ENCODE results near the gene VPS35L. TPM values are rescaled to one million over a fixed set of nuclear protein-coding genes. Genes with fewer than 3 reads are reported as not detected.
"Not testable (repeated sequence)": the region's sequence is repeated elsewhere in the genome, so short reads cannot be mapped to it uniquely, and the experiment has no call there.

Gene VPS35L
- total RNA-seq, 1 experiment from 2014 or later, result 41.8 TPM

DNA sequence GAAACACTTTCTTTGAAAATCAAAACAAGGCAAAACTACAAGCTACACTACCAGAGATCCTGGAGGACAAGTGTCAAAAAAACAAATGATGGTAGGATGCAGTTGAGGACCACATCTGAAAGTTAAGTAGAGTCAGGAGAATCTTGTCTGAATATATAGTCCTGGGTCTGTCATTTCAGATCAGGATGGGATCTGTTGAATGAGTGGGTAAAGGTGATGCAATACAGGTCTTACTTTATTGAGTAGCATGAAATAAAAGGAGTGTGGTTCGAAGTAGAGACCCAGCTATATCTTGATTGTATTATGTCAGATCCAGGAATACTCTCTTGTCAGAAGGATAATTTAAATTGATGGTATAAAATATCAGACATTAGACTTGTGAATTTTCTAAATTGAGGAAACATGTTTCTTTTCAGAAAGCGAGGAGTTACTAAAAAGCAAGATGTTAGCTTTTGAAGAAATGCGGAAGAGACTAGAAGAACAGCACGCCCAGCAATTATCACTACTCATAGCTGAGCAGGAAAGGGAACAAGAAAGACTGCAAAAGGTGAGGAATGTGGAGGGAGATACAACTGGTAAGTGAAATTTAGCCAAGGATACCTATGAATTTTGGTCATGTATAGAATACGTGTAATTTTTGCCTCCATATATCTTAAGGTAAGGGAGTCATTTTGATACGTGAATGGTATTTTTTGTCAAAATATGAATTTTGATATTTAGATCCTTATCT lies 15.1 kb upstream of the VPS35L start:
- no peak for DNase-seq (ENCODE audit: low read depth)

DNA sequence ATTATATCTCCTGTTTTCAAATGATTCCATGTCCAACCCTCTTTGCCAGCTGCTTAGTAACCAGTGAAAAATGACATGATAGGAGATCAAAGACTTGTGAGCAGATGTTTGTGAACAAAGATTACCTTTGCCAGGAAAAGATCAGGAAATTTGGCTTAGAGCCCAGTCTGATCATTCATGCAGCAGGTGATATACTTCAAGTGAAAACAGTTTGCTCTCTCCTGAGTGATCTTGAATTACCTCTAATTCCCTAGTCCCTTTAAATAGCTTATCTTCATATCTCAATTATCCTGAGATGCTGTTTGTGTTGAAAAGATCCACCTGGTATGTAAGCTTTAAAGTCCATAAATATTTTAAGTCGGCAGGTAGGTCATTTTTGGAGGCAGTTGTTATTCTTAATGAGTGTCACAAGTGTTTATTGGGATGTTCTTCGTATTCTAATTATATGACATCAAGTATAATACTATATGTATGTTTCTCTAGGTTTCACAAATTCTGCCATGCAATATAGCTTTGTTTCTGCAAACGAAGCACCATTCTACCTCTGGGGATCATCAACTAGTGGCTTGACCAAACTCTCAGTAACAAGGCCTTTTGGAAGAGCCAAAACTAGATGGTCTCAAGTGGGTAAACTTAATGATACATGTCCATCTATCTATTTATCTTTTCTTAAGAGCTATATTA lies 13.2 kb upstream of the VPS35L start:
- no peak for DNase-seq (ENCODE audit: low read depth)

DNA sequence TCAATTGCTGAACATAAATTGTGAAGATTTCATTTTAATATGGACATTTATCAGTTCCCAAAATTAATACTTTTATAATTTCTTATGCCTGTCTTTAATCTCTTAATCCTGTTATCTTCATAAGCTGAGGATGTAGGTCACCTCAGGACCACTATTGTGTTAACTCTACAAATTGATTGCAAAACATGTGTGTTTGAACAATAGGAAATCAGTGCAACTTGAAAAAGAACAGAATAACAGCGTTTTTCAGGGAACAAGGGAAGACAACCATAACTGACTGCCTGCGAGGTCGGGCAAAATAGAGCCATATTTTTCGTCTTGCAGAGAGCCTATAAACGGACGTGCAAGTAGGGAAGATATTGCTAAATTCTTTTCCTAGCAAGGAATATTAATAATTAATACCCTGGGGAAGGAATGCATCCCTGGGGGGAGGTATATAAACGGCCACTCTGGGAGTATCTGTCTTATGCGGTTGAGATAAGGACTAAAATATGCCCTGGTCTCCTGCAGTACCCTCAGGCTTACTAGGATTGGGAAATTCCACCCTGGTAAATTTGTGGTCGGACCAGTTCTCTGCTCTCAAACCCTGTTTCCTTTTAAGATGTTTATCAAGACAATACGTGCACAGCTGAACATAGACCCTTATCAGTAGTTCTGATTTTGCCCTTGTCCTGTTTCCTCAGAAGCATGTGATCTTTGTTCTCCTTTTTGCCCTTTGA lies 12.1 kb upstream of the VPS35L start:
- DNase-seq (ENCODE audit: low read depth), result not testable (repeated sequence)

DNA sequence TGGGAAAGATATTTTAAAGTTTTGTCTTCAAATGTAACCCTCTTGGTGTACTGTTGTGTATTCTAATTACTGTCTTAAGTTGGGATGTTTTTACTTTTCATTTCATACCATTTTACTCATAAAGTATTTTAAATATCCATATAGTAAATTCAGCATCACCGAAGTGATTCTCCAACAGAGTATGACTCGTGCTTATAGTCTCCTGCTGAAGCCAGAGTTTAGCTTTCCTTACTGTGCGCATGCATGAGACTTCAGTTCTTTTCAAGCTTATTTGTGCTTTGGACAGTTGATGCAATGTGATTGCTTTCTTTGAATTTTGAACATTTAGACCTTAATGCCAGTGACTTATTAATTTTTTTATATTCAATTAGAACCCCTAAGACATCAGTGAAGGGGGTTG lies 7.4 kb upstream of the VPS35L start:
- no peak for DNase-seq (ENCODE audit: low read depth)

DNA sequence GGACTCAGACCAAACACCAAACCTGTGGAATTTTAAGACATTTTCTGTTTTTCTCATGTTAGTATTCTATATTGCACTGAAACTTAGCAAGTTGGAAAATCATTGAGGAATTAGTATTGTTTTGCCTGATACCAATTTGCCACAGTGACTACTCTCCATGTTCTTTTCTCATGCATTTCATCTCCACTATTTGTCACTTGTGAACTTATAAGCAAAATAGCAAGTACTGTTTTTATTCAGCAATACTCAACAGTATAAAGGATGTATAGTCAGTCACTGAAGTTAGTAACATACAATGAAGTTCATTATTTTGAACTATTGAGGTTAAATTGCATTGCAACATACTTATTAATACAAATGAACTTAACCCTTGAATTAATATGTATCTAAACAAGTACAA lies 5.8 kb upstream of the VPS35L start:
- DNase-seq (ENCODE audit: low read depth), result no peak

DNA sequence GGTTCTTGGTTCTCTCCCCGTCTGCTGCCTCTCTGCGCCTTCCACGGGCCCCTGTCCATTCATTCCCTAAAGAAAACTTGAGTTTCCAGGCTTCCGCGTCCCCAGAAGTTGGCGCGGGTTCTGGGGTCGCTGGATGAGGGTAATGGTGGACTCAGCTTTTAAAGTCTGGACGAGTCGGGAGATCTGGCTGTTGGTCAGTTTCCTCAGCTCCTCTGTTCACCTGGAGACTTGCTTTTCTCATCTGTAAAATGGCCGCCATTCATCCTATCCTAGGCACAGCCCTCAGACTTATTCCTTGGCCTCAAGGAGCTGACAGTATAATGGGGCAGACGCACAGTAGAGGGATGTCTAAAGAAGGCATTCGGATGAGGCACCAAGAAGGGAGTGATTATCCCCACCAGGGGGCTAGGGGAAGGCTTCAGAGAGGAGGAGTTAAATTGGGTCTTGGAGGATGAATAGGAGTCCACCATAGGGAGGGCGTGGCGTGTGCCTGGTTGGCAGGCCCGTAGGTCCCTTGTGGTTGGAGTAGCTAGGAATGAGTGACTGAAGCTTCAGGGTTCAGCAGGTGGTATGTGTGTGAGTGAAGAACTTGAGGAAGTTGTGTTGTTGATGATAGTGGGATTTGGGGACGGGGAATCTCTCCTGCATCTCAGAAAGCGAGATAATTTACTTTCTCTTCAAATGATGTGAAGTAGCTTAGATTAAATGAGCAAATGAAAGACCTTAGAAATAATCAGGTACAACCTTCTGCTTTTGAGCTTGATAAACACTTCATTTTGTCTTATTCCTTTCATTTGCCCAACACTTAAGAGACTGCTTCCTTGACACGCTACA lies 652 bp downstream of the VPS35L start:
- peak; percentile 75 for DNase-seq (ENCODE audit: low read depth)

DNA sequence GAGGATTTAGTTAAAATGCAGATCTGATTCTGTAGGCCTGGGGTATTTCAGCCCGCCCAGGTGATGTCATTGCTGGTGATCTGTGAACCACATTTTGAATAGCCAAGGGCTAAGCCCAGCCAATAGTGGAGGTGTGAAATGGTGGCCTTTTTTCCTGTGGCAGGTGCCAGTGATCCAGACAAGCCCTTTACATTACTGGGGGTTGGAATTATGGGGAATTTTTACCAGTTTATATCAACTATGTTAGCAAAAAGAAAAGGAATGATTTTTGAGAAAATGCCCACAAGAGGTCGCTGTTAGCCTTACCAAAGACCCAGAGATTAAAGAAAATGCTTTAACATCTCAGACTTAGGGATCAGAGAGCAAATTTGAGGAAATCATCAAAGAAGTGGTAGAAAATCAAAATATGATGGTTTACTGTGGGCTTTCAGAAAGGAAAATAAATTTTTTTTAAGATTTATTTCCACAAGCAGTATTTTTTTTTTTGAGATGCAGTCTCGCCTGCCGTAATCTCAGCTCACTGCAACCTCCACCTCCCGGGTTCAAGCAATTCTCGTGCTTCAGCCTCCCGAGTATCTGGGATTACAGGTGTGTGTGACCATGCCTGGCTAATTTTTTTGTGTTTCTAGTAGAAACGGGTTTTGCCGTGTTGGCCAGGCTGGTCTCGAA lies 3.9 kb downstream of the VPS35L start:
- peak; percentile 59 for DNase-seq (ENCODE audit: low read depth)

DNA sequence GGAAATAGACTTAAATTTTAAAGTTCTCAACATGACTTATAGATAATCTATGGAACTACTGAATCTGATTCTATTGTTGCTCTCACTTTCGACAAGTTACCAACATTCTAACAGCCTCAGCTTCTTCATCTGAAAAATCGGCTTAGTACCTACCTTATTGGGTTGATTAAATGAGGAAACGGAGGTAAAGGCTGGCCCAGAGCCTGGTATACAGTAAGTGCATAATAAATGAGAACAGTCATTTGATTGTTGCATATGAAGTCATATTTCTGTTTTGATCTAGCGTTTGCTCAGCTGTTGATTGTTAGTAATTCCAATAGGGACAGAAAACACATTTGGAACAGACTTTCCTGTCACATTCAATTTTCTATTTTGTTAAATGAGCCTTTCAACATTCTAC lies 4.6 kb downstream of the VPS35L start:
- DNase-seq (ENCODE audit: low read depth), result no peak

DNA sequence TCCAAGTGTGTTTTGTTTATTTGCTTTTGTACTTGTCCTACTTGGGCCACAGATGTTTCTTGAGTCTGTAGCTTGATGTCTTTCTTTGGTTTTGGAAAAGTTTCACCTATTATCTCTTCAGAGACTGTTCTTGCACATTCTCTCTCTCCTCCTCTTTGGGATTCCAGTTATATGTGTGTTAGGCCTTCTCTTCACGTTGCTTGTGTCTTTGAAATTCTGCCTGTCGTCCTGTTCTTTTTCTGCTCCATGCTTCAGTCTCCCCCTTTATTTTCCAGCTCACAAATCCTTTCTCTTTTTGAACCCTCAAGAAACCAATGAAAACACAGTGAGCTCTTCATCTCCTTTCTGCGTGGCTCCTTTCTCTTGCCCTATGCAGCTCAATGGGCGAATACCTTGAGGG lies 7.9 kb downstream of the VPS35L start:
- DNase-seq (ENCODE audit: low read depth), result no peak

DNA sequence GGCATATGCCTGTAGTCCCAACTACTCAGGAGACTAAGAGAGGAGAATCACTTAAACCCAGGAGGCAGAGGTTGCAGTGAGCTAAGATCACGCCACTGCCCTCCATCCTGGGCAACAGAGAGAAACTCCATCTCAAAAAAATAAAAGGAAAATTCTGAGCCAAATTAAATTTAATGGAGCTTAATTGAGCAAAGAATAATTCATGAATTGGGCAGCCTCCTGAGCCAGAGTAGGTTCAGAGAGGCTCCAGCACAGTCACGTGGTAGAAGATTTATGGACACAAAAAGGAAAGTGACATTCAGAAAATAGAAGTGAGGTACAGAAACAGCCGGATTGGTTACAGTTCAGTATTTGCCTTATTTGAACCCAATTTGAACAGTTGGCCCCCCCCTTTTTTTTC lies 10.9 kb downstream of the VPS35L start:
- no peak for DNase-seq (ENCODE audit: low read depth)

DNA sequence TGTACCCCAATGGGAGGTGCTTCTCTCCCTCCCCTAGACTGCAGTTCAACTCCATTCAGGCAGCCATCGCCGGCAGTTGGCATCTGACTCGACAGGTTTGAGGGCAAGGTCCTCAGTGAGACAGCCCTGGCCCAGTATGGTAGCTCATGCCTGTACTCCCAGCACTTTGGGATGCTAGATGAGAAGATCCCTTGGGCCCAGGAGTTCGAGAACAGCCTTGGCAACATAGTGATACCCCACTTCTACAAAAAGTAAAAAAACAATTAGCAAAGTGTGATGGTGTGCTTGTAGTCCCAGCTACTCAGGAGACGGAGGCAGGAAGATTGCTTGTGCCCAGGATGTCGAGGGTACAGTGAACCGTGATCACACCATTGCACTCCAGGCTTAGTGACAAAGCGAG lies 12.1 kb downstream of the VPS35L start:
- DNase-seq (ENCODE audit: low read depth), result no peak

DNA sequence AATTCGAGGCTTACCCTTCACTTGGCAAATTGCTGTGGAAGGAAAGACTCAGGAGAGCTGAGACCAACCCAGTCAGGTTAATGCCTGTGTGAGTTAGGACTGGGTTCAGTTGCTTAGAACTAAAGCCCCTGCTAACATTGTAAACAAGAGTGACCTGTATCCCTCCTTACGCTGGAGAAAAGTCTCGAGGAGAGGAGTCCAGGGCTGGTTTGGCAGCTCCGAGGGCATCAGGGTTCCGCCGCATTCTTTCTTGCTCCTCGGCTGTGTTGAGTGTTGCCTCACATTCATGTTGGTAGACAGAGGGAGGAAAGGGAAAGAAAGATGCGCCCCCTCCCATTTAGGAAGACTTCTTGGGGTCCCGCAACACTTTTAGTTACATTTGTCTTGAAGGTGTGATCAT lies 18.5 kb downstream of the VPS35L start:
- DNase-seq (ENCODE audit: low read depth), result no peak

DNA sequence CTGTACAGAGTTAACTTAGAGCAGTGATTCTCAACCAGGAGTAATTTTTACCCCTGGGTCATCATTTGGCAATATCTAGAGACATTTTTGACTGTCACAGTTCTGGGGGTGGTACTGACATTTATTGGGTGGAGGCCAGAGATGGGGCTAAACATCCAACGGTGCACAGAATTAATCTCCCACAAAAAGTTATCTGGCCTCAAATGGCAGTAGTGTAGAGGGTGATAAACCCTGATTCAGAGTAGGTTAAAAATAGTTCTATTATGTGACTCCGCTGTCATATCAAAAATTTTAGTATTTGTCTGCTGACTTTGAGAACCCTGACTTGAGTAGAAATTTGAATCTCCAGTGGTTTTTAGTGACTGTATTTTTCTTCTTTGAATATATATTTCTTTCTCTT lies 19.1 kb downstream of the VPS35L start:
- DNase-seq (ENCODE audit: low read depth), result no peak

DNA sequence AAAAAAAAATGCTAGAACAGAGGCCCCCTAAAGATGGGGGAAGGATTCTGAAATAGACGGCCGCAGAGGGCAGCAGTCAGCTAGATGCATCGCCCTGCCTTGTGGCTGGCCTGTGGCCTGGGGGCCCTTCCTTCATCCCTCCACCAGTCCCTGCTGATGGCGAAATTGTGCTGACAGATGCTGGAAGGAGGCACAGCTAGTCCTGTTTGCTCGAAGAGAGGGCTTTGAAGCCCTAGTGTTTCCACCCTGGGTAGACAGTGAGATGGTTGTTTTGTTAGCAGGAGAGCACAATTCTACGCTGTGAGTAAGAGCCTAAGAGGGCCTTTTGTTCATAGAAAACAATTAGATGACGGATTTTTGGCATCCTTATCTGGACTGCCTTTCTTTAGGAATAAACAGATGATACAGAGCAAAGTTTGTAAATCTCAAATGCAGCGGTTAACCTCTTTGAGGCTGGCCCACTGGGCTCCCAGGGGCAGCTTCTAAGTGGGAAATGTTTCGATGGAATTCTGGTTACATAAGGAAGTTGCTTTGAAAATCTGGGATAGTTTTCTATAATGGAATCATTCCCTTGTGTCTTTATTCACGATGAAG lies 23.0 kb downstream of the VPS35L start:
- DNase-seq (ENCODE audit: low read depth), result no peak

DNA sequence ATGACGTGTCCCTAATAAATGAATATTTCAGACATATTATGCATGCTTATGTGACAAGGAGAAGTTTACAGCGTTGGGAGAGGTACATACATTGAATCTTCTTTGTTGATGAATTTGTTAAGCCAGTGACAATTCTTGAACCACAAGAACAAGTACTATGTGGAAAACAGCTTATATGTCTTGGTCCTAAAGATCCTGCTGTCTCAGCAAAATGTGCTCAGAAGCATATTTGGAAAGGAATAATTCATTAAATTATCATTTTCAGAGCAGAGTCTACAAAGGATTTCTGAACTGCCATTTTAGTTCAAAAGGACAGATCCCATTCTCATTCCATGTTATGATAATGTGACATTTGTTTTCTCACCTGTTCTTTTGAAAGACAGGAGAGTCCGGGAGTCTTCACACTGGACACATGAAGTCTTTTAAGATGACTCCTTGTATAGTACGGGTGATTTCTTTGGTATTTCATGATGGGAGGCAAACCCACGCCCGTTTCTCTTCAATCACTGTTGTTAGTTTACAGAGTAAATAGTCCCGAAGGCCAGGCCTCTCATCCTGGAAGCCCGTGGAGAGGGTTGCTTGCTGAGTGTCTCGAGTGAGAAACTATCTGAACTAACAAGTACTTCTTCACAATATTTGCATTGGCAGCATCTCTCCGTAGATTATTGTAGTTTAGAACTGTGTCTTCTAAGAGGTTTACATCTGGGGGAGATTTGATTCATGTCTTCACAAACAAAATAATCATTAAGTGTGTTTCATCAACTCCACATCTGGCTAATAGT lies 26.7 kb downstream of the VPS35L start:
- peak; percentile 34 for DNase-seq (ENCODE audit: low read depth)

DNA sequence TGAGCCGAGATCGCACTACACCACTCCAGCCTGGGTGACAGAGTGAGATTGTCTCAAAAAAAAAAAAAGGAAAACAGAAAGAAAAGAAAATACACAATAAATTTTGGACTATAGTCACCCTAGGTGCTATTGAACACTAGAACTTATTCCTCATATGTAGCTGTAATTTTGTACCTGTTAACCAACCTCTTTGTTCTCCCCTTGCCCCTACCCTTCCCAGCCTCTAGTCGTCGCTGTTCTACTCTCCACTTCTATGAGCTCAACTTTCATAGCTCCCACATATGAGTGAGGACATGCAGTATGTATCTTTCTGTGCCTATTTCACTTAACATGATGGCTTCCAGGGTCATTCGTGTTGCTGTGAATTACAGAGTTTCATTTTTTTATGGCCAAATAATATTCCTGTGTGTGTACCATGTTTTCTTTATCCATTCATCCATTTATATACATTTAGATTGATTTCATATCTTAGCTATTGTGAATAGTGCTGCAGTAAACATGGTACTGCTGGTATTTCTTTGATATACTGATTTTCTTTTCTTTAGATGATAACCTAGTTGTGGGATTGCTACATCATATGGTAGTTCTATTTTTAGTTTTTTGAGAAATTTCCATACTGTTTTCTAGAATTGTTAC lies 28.3 kb downstream of the VPS35L start:
- peak; percentile 59 for DNase-seq (ENCODE audit: low read depth)

DNA sequence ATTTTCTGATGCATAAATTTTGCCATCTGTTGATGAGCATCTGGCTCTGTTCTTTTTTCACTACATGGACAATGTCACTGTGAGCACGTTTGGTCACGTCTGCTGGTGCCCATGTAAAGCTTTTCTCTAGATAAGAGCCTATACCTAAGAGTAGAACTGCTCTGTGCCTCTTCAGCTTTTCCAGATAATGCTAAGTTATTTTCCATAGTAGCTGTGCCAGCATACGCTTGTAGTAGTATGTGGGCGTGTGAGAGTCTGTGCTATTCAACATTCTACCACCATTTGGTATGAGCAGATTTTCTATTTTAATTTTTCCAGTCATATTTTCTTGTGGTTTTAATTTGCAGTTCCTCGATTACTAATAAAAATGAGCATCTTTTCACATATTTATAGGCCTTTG lies 33.2 kb downstream of the VPS35L start:
- DNase-seq (ENCODE audit: low read depth), result no peak

DNA sequence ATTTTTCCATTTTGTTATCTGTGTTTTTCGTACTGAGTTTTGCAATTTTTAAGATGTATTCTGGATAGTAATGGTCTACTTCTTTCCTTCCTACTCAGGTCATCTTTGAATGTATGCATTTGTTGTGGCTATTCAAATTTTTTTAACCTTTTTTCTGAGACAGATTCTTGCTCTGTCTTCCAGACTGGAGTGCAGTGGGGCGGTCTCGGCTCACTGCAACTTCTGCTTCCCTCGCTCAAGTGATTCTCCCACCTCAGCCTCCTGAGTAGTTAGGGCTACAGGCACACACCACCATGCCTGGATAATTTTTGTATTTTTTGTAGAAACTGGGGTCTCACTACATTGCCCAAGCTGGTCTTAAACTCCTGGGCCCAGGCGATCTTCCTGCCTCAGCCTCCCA lies 33.6 kb downstream of the VPS35L start:
- no peak for DNase-seq (ENCODE audit: low read depth)

DNA sequence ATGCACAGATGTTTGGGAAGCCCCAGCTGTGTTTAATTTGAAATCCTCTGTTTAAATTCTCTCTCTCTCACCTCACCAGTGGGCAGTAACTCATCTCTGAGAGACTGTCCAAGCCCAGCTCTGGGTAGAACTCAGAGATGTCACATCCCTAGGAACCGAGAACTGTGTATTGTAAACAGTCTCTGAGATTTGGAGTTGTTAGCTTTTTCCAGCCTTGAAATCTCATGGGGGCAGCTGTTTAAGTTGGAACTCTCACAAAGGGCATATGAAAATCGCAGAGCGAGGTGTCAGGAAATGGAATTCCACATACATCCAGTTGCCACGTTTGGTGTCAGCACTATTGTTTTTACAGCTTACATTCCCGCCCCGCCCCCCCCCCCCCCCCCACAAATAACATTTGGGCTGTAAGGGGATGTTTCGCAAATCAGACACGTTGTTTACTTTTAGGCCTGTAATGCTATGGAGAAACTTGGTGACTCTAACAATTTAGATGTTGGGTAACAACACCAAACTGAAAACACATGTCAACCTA lies 34.3 kb downstream of the VPS35L start:
- peak; percentile 37 for DNase-seq (ENCODE audit: low read depth)
